ENCODE data around the gene CNIH2. TPM values are rescaled to one million over a fixed set of nuclear protein-coding genes. Genes with fewer than 3 reads are reported as not detected.

CNIH2 gene
- total and polyA plus RNA-seq, 4 donors, result 23.9 to 256 (median 138) TPM

- WGBS (ENCODE audit: insufficient coverage), result 92% methylated on average over 8 of the region's 8 CpGs
- no peaks in the 10 kb centered on the region for H3K9me3 ChIP-seq (ENCODE audit: control insufficient read depth, insufficient read depth, low read length)
- DNase-seq (ENCODE audit: low read depth in 4 of 6, low spot score in 6 of 6), result no peak
- no peaks in the 10 kb centered on the region for H3K27me3 ChIP-seq (ENCODE audit: control insufficient read depth, insufficient read depth, low read length)
- H3K27ac ChIP-seq (ENCODE audit: low read depth, low read length), result no peak overlapping the region
- peaks cover 26% of the 10 kb centered on the region for H3K4me1 ChIP-seq (ENCODE audit: control insufficient read depth, insufficient read depth, low read length)
- no peak overlapping the region for H3K4me3 ChIP-seq (ENCODE audit: low read depth, low read length)
- peaks cover 79% of the 10 kb centered on the region for H3K36me3 ChIP-seq (ENCODE audit: control insufficient read depth, insufficient read depth, low read length)
Measured at GRCh38 chr11:66264383-66264782, 13.6 kb upstream of the CNIH2 start.

- DNase-seq (ENCODE audit: low read depth in 4 of 6, low spot score in 6 of 6), result no peak
- peaks cover 27% of the 10 kb centered on the region for H3K4me1 ChIP-seq (ENCODE audit: control insufficient read depth, insufficient read depth, low read length)
- H3K9me3 ChIP-seq (ENCODE audit: control insufficient read depth, insufficient read depth, low read length), result no peaks in the 10 kb centered on the region
- peaks cover 75% of the 10 kb centered on the region for H3K36me3 ChIP-seq (ENCODE audit: control insufficient read depth, insufficient read depth, low read length)
- H3K27me3 ChIP-seq (ENCODE audit: control insufficient read depth, insufficient read depth, low read length), result no peaks in the 10 kb centered on the region
- 83% methylated on average over 4 of the region's 12 CpGs for WGBS (ENCODE audit: insufficient coverage)
- H3K4me3 ChIP-seq (ENCODE audit: low read depth, low read length), result no peak overlapping the region
- H3K27ac ChIP-seq (ENCODE audit: low read depth, low read length), result no peak overlapping the region
Measured at GRCh38 chr11:66264914-66265313, 13.1 kb upstream of the CNIH2 start.

- H3K9me3 ChIP-seq (ENCODE audit: control insufficient read depth, insufficient read depth, low read length), result no peaks in the 10 kb centered on the region
- peaks cover 72% of the 10 kb centered on the region for H3K36me3 ChIP-seq (ENCODE audit: control insufficient read depth, insufficient read depth, low read length)
- H3K4me1 ChIP-seq (ENCODE audit: control insufficient read depth, insufficient read depth, low read length), result peaks cover 35% of the 10 kb centered on the region
- no peak for DNase-seq (ENCODE audit: low read depth in 4 of 6, low spot score in 6 of 6)
- H3K27me3 ChIP-seq (ENCODE audit: control insufficient read depth, insufficient read depth, low read length), result no peaks in the 10 kb centered on the region
- H3K4me3 ChIP-seq (ENCODE audit: low read depth, low read length), result no peak overlapping the region
- WGBS (ENCODE audit: insufficient coverage), result 93% methylated on average over 19 of the region's 26 CpGs
- H3K27ac ChIP-seq (ENCODE audit: low read depth, low read length), result no peak overlapping the region
Measured at GRCh38 chr11:66265531-66266377, 12.2 kb upstream of the CNIH2 start.

GRCh38 chr11:66266378-66267038 is 11.5 kb upstream of the CNIH2 start:
- WGBS (ENCODE audit: insufficient coverage), result 76% methylated on average over 20 of the region's 20 CpGs
- H3K4me3 ChIP-seq (ENCODE audit: low read depth, low read length), result peak overlapping the region; percentile 81
- no peaks in the 10 kb centered on the region for H3K27me3 ChIP-seq (ENCODE audit: control insufficient read depth, insufficient read depth, low read length)
- DNase-seq (ENCODE audit: low read depth in 4 of 6, low spot score in 6 of 6), result no peak
- H3K27ac ChIP-seq (ENCODE audit: low read depth, low read length), result peak overlapping the region; percentile 99
- peaks cover 35% of the 10 kb centered on the region for H3K4me1 ChIP-seq (ENCODE audit: control insufficient read depth, insufficient read depth, low read length)
- H3K36me3 ChIP-seq (ENCODE audit: control insufficient read depth, insufficient read depth, low read length), result peaks cover 69% of the 10 kb centered on the region
- H3K9me3 ChIP-seq (ENCODE audit: control insufficient read depth, insufficient read depth, low read length), result no peaks in the 10 kb centered on the region

- 26% methylated on average over 6 of the region's 13 CpGs for WGBS (ENCODE audit: insufficient coverage)
- H3K36me3 ChIP-seq (ENCODE audit: control insufficient read depth, insufficient read depth, low read length), result peaks cover 69% of the 10 kb centered on the region
- H3K9me3 ChIP-seq (ENCODE audit: control insufficient read depth, insufficient read depth, low read length), result no peaks in the 10 kb centered on the region
- DNase-seq (ENCODE audit: low read depth in 4 of 6, low spot score in 6 of 6), result no peak
- peak overlapping the region; percentile 81 for H3K4me3 ChIP-seq (ENCODE audit: low read depth, low read length)
- no peaks in the 10 kb centered on the region for H3K27me3 ChIP-seq (ENCODE audit: control insufficient read depth, insufficient read depth, low read length)
- H3K4me1 ChIP-seq (ENCODE audit: control insufficient read depth, insufficient read depth, low read length), result peaks cover 35% of the 10 kb centered on the region
- peak overlapping the region; percentile 99 for H3K27ac ChIP-seq (ENCODE audit: low read depth, low read length)
Measured at GRCh38 chr11:66267039-66267378, 11.0 kb upstream of the CNIH2 start.

GRCh38 chr11:66267379-66268243 is 10.4 kb upstream of the CNIH2 start:
- Histone ChIP-seq H3K9me3 (ENCODE audit: control insufficient read depth, insufficient read depth, low read length) (no peaks in the 10 kb centered on the region), H3K36me3 (ENCODE audit: control insufficient read depth, insufficient read depth, low read length) (peaks cover 68% of the 10 kb centered on the region)

GRCh38 chr11:66268244-66268951 is 9.6 kb upstream of the CNIH2 start, which contains the start of gene RAB1B:
TSS of gene RAB1B (plus strand) at chr11:66268639. CDS start at chr11:66268680, 41 bp downstream.
- Histone ChIP-seq H3K4me1 (ENCODE audit: control insufficient read depth, insufficient read depth, low read length) (peaks cover 35% of the 10 kb centered on the region), H3K27me3 (ENCODE audit: control insufficient read depth, insufficient read depth, low read length) (no peaks in the 10 kb centered on the region), H3K27ac (ENCODE audit: low read depth, low read length) (peak within 1 kb of the TSS; percentile 99), H3K4me3 (ENCODE audit: low read depth, low read length) (peak within 1 kb of the TSS; percentile 96), H3K9me3 (ENCODE audit: control insufficient read depth, insufficient read depth, low read length) (no peaks in the 10 kb centered on the region), H3K36me3 (ENCODE audit: control insufficient read depth, insufficient read depth, low read length) (peaks cover 68% of the 10 kb centered on the region)
- DNase-seq (ENCODE audit: low read depth in 4 of 6, low spot score in 6 of 6), result peak; percentile 99 to 100 (median 100)
- 0% methylated on average over 53 of the region's 64 CpGs for WGBS (ENCODE audit: insufficient coverage)

More at GRCh38 chr11:66267379-66268243, 10.4 kb upstream of the CNIH2 start:
- peak in 4 of 6 donors; percentile 76 to 95 (median 86) for DNase-seq (ENCODE audit: low read depth in 4 of 6, low spot score in 6 of 6)
- H3K4me1 ChIP-seq (ENCODE audit: control insufficient read depth, insufficient read depth, low read length), result peaks cover 35% of the 10 kb centered on the region
- 0% methylated on average over 47 of the region's 61 CpGs for WGBS (ENCODE audit: insufficient coverage)
- H3K27me3 ChIP-seq (ENCODE audit: control insufficient read depth, insufficient read depth, low read length), result no peaks in the 10 kb centered on the region
- H3K27ac ChIP-seq (ENCODE audit: low read depth, low read length), result peak overlapping the region; percentile 99
- H3K4me3 ChIP-seq (ENCODE audit: low read depth, low read length), result peak overlapping the region; percentile 81

- Histone ChIP-seq H3K9me3 (ENCODE audit: control insufficient read depth, insufficient read depth, low read length) (no peaks in the 10 kb centered on the region), H3K4me1 (ENCODE audit: control insufficient read depth, insufficient read depth, low read length) (peaks cover 35% of the 10 kb centered on the region), H3K4me3 (ENCODE audit: low read depth, low read length) (peak overlapping the region; percentile 96), H3K27ac (ENCODE audit: low read depth, low read length) (peak overlapping the region; percentile 96), H3K27me3 (ENCODE audit: control insufficient read depth, insufficient read depth, low read length) (no peaks in the 10 kb centered on the region), H3K36me3 (ENCODE audit: control insufficient read depth, insufficient read depth, low read length) (peaks cover 67% of the 10 kb centered on the region)
- peak in 1 of 6 donors; percentile 17 for DNase-seq (ENCODE audit: low read depth in 4 of 6, low spot score in 6 of 6)
- under 1% methylated on average over 24 of the region's 32 CpGs for WGBS (ENCODE audit: insufficient coverage)
Measured at GRCh38 chr11:66268952-66269905, 8.7 kb upstream of the CNIH2 start.

All from spinal cord (tissue), 10 donors.